ENCODE data around the gene WDR53. TPM values are rescaled to one million over a fixed set of nuclear protein-coding genes. Genes with fewer than 3 reads are reported as not detected.

WDR53 gene
- total and polyA plus RNA-seq, 9 of the 15 experiments (the other 6 are each of a cell fraction or from before 2014, with no cell fraction given) = 13.0 to 34.5 (median 20.9) TPM

GRCh38 chr3:196546537-196546936 is 21.8 kb downstream of the WDR53 start:
- CTCF ChIA-PET (ENCODE audit: low intra/inter-chr PET ratio) = no interaction called here
- Histone ChIP-seq H3K27ac (ENCODE audit: extremely low read depth, low read depth, low read length) (no peak overlapping the region), H3K9me3 (replicated peaks; ENCODE audit: control insufficient read depth, insufficient read depth, low read depth, low read length) (peaks cover 8% of the 10 kb centered on the region; the same call in 1 of the 2 replicates), H2AFZ (ENCODE audit: low read depth, low read length) (peak overlapping the region; percentile 23; the same call in 1 of the 2 replicates), H3K27me3 (ENCODE audit: control insufficient read depth in 2 of 2, insufficient read depth in 2 of 2, low read length in 2 of 2) (no peaks in the 10 kb centered on the region), H4K20me1 (replicated peaks; ENCODE audit: control insufficient read depth, insufficient read depth, low read length) (no peaks in the 10 kb centered on the region), H3K9ac (ENCODE audit: insufficient read depth in 1 of 2, low read depth in 2 of 2, low read length in 2 of 2) (no peak overlapping the region), H3K4me1 (replicated peaks in 1 of 2; ENCODE audit: control insufficient read depth in 2 of 2, insufficient read depth in 2 of 2, low read length in 2 of 2) (no peaks in the 10 kb centered on the region), H3K4me2 (ENCODE audit: insufficient read depth, low read length) (no peak overlapping the region), H3K9me1 (ENCODE audit: control insufficient read depth, insufficient read depth, low read length) (no peaks in the 10 kb centered on the region), H3K79me2 (ENCODE audit: control insufficient read depth, insufficient read depth, low read length) (no peaks in the 10 kb centered on the region), H3K36me3 (ENCODE audit: control insufficient read depth, insufficient read depth, low read length) (no peaks in the 10 kb centered on the region), H3K4me3 (no peak overlapping the region)
- 20% methylated on average over 5 of the region's 5 CpGs for WGBS (ENCODE audit: insufficient coverage, low coverage, missing lambda C conversion rate)
- no TSS peak for BruUV-seq (replicated peaks)
- intact Hi-C loops (cut with micrococcal nuclease) (no loop called here), in situ Hi-C loops (cut with MboI) (no loop called here)
- no peak for ATAC-seq
- DNase-seq (ENCODE audit: extremely low read depth in 1 of 4, low spot score in 3 of 4) = no peak
- TF ChIP-seq ZNF778 (CRISPR knock-in tag; IDR thresholded peaks at IDR 0.05) (no peak), KAT7 (CRISPR knock-in tag; IDR thresholded peaks at IDR 0.05; ENCODE audit: borderline replicate concordance) (no peak)
- no peak for FAIRE-seq
- POLR2A ChIA-PET = no interaction called here

- H3K36me3 ChIP-seq (ENCODE audit: control insufficient read depth, insufficient read depth, low read length) = no peaks in the 10 kb centered on the region
- no peaks in the 10 kb centered on the region for H4K20me1 ChIP-seq (replicated peaks; ENCODE audit: control insufficient read depth, insufficient read depth, low read length)
- no peak for ATAC-seq
- WGBS (ENCODE audit: insufficient coverage, low coverage, missing lambda C conversion rate) = 37% methylated on average over 2 of the region's 2 CpGs
- H2AFZ ChIP-seq (ENCODE audit: low read depth, low read length) = no peak overlapping the region
- no peak overlapping the region for H3K4me3 ChIP-seq
- BruUV-seq (replicated peaks) = no TSS peak
- no peak for DNase-seq (ENCODE audit: extremely low read depth in 1 of 4, low spot score in 3 of 4)
- H3K9me1 ChIP-seq (ENCODE audit: control insufficient read depth, insufficient read depth, low read length) = no peaks in the 10 kb centered on the region
- no peak overlapping the region for H3K4me2 ChIP-seq (ENCODE audit: insufficient read depth, low read length)
- no peak overlapping the region for H3K9ac ChIP-seq (ENCODE audit: insufficient read depth in 1 of 2, low read depth in 2 of 2, low read length in 2 of 2)
- H3K4me1 ChIP-seq (replicated peaks in 1 of 2; ENCODE audit: control insufficient read depth in 2 of 2, insufficient read depth in 2 of 2, low read length in 2 of 2) = no peaks in the 10 kb centered on the region; a peak in 1 of 5 replicates
- no peak overlapping the region for H3K27ac ChIP-seq (ENCODE audit: extremely low read depth, low read depth, low read length)
- in situ Hi-C loops (cut with MboI) (no loop called here), intact Hi-C loops (cut with micrococcal nuclease) (no loop called here)
- H3K27me3 ChIP-seq (ENCODE audit: control insufficient read depth in 2 of 2, insufficient read depth in 2 of 2, low read length in 2 of 2) = no peaks in the 10 kb centered on the region
- POLR2A ChIA-PET = interaction anchor here (1.3 kb wide), 1 partner anchor 10 kb away, joined by 5 read pairs; no protein-coding TSS in a partner anchor
- H3K9me3 ChIP-seq (replicated peaks; ENCODE audit: control insufficient read depth, insufficient read depth, low read depth, low read length) = peaks cover 3% of the 10 kb centered on the region; the same call in 1 of the 2 replicates
- CTCF ChIA-PET (ENCODE audit: low intra/inter-chr PET ratio) = no interaction called here
- no peak for FAIRE-seq
- no peaks in the 10 kb centered on the region for H3K79me2 ChIP-seq (ENCODE audit: control insufficient read depth, insufficient read depth, low read length)
- TF ChIP-seq CREB3 (tag; conservative IDR thresholded peaks at IDR 0.05; ENCODE audit: low read depth) = no peak
These were observed 23.8 kb downstream of the WDR53 start for GRCh38 chr3:196544491-196544992.
